Endothelial cell of umbilical vein (primary cell): Measurements from ENCODE around the gene MITF. TPM values are rescaled to one million over a fixed set of nuclear protein-coding genes. Genes with fewer than 3 reads are reported as not detected.

Experiments used
- BruUV-seq: library from RNA; stranded (reverse); fragments of 400-500 nt; replicated peaks from 2 replicates; lab custom pipeline; 2021; lab: Mats Ljungman, UMichigan
- CTCF ChIA-PET: fragments of 300-600, 350-600 bp; sonication (Branson Sonifier 250); formaldehyde crosslinking; loops from one replicate; lab custom pipeline; 2021; ENCODE audit warnings: antibody characterized with exemption, inconsistent platforms; lab: Charles Lee
- POLR2A ChIA-PET: fragments of 300-600, 350-600 bp; sonication (Branson Sonifier 250); formaldehyde crosslinking; loops from one replicate; lab custom pipeline; 2021; ENCODE audit warnings: antibody characterized with exemption, inconsistent platforms; lab: Charles Lee
- DNase-seq: peaks from one replicate; pipeline ENCODE4 v3.0.0-alpha.2; 2011; ENCODE audit warnings: low read depth, low spot score
- FAIRE-seq: peaks from 2 replicates; lab custom pipeline; 2011; peaks lifted over from hg19 to GRCh38; lab: Jason Lieb, UNC
- H2AFZ ChIP-seq: 2 replicates; pipeline ENCODE4 v1.6.0; 2012; ENCODE audit warnings: low read depth, low read length, control low read depth, inconsistent platforms
- H3K27ac ChIP-seq: 2 replicates; pipeline ENCODE4 v1.5.1; 2011; ENCODE audit warnings: low read depth, mild to moderate bottlenecking, control low read depth, low read length, moderate library complexity; ENCODE audit not compliant: insufficient read depth
- H3K27me3 ChIP-seq, 2 experiments: 2 replicates each; pipeline versions ENCODE4 v1.6.0 to v1.6.1; 2011; ENCODE audit warnings: low read length in 2 of 2, mixed read lengths in 1 of 2; ENCODE audit not compliant: control insufficient read depth in 2 of 2, insufficient read depth in 2 of 2
- H3K36me3 ChIP-seq, 2 experiments: 2 replicates in 1 of 2; 3 replicates in 1 of 2; pipeline ENCODE4 v1.5.1; 2011; ENCODE audit warnings: low read length in 2 of 2, mild to moderate bottlenecking in 1 of 2, moderate library complexity in 1 of 2; ENCODE audit not compliant: control insufficient read depth in 2 of 2, insufficient read depth in 2 of 2; ENCODE audit errors: extremely low read depth in 1 of 2
- H3K4me1 ChIP-seq: 3 replicates; pipeline ENCODE4 v1.5.1; 2011; ENCODE audit warnings: mild to moderate bottlenecking, low read length; ENCODE audit not compliant: control insufficient read depth, insufficient read depth; ENCODE audit errors: extremely low read depth
- H3K4me2 ChIP-seq: 2 replicates; pipeline ENCODE4 v1.6.1; 2011; ENCODE audit warnings: low read length, control low read depth, mixed read lengths; ENCODE audit not compliant: insufficient read depth
- H3K4me3 ChIP-seq, 3 experiments: fragments of 200-600 bp in 1 of 3; sonication (generic), shearing (Covaris generic) in 1 of 3; replicated peaks in 1 of 3; 2 replicates each; pipeline ENCODE4 v1.5.1; 2011 to 2016; ENCODE audit warnings: control low read depth in 3 of 3, low read length in 3 of 3, mild to moderate bottlenecking in 2 of 3, inconsistent platforms in 1 of 3, low read depth in 1 of 3, moderate library complexity in 1 of 3; ENCODE audit not compliant: insufficient read depth in 1 of 3
- H3K79me2 ChIP-seq: 2 replicates; pipeline ENCODE4 v1.6.0; 2012; ENCODE audit warnings: low read length, inconsistent platforms; ENCODE audit not compliant: control insufficient read depth, insufficient read depth
- H3K9ac ChIP-seq: replicated peaks from 2 replicates; pipeline ENCODE3; 2011; ENCODE audit warnings: low read length, control low read depth; ENCODE audit not compliant: insufficient read depth; ENCODE audit errors: extremely low read depth
- H3K9me1 ChIP-seq: replicated peaks from 3 replicates; pipeline ENCODE4 v1.6.0; 2011; ENCODE audit warnings: mild to moderate bottlenecking, low read length; ENCODE audit not compliant: control insufficient read depth, insufficient read depth; ENCODE audit errors: extremely low read depth
- H3K9me3 ChIP-seq: replicated peaks from 2 replicates; pipeline ENCODE4 v1.5.1; 2012; ENCODE audit warnings: low read length, inconsistent platforms; ENCODE audit not compliant: control insufficient read depth, insufficient read depth
- H4K20me1 ChIP-seq: replicated peaks from 2 replicates; pipeline ENCODE3; 2011; ENCODE audit warnings: mild to moderate bottlenecking, low read length; ENCODE audit not compliant: control insufficient read depth, insufficient read depth; ENCODE audit errors: extremely low read depth
- CTCF ChIP-seq, 2 donors: IDR thresholded peaks; 1 replicate in 1 of 2; 2 replicates in 1 of 2; pipeline ENCODE4 v1.5.1; 2011; ENCODE audit warnings: low read length in 2 of 2, mild to moderate bottlenecking in 2 of 2, moderate library complexity in 2 of 2, control low read depth in 1 of 2, inconsistent platforms in 1 of 2, low read depth in 1 of 2; ENCODE audit not compliant: insufficient read depth in 1 of 2; ENCODE audit errors: extremely low read depth in 1 of 2
- EZH2 ChIP-seq: IDR thresholded peaks from 2 replicates; pipeline ENCODE4 v1.6.1; 2012; ENCODE audit warnings: borderline replicate concordance, low read depth, mild to moderate bottlenecking, moderate library complexity, low read length, inconsistent platforms; ENCODE audit not compliant: severe bottlenecking
- FOS ChIP-seq: IDR thresholded peaks from 2 replicates; pipeline ENCODE4 v1.6.1; 2011; ENCODE audit warnings: mild to moderate bottlenecking, low read length, moderate library complexity, borderline replicate concordance; ENCODE audit not compliant: insufficient read depth
- GATA2 ChIP-seq: IDR thresholded peaks from 2 replicates; pipeline ENCODE4 v1.7.0; 2011; ENCODE audit warnings: low read depth, mild to moderate bottlenecking, moderate library complexity, mixed read lengths, low read length; ENCODE audit not compliant: insufficient read length, insufficient read depth
- JUN ChIP-seq: IDR thresholded peaks from 2 replicates; pipeline ENCODE4 v1.6.1; 2011; ENCODE audit warnings: borderline replicate concordance, low read depth; ENCODE audit not compliant: insufficient read length, insufficient read depth
- MYC ChIP-seq: IDR thresholded peaks from one replicate; pipeline ENCODE4 v1.6.1; 2011; ENCODE audit warnings: mild to moderate bottlenecking, low read depth, low read length
- POLR2A ChIP-seq: IDR thresholded peaks from 2 replicates; pipeline ENCODE4 v1.6.1; 2012; ENCODE audit warnings: low read depth, mild to moderate bottlenecking, control low read depth, low read length
- POLR2AphosphoS5 ChIP-seq: IDR thresholded peaks from 2 replicates; pipeline ENCODE4 v1.6.1; 2012; ENCODE audit warnings: low read depth, mild to moderate bottlenecking, control low read depth, low read length, moderate library complexity; ENCODE audit not compliant: insufficient read depth
- dilution Hi-C: fragments of 300-500 bp; cut with MboI; formaldehyde crosslinking; loops from one replicate; pipeline ENCODE4 v1.15.0; 2019; ENCODE audit warnings: low sequenced_read_pairs; ENCODE audit not compliant: extremely low pct_ligation_motif_present
- intact Hi-C: fragments of 100-400 bp; cut with micrococcal nuclease; formaldehyde crosslinking; loops from one replicate; pipeline ENCODE4 v1.10.0; 2022
- polyA plus RNA-seq, 4 experiments: library from polyadenylated mRNA; depleted of rRNA in 3 of 4; stranded (reverse) in 3 of 4; unstranded in 1 of 4; fragments of >200 nt; gene quantifications; 2 replicates each; pipeline versions ENCODE4 v1.2.1 to v1.2.3, GENCODE V29; 2011 to 2012; ENCODE audit warnings: missing spikeins in 1 of 4
- total RNA-seq: library from RNA; stranded (reverse); gene quantifications from 2 replicates; pipeline ENCODE4 v1.2.3, GENCODE V29; 2021
- TF ChIP-seq, protein P1 (sequence below): IDR thresholded peaks from 2 replicates; pipeline ENCODE4 v1.6.1; 2011; ENCODE audit not compliant: insufficient read depth, insufficient read length

MITF gene
- total and polyA plus RNA-seq, 2 donors (not counting 3 experiments of a cell fraction or from before 2014, with no cell fraction given) = 1.6 to 2.5 TPM

DNA sequence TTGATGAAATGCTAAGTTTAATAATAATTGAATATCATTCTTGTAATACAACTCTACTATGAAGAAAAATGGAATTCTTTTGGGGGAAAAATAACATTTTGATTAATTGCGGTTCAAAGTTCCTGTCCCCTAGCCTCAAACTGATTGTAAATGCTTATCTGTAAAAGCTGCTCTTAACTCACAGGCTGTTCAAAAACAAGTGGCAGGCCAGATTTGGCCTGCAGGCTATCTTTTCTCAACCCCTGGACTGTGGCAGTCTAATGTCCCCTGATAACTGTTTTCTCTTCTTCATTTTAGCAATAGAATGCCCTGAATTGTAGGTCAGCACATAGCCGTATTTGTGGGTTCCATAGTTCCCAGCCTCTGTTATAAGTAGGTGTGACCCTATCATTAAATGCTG lies 236.8 kb downstream of the MITF start:
- intact Hi-C loops = no loop called here
- H3K9me1 ChIP-seq = no peaks in the 10 kb centered on the region
- no peaks in the 10 kb centered on the region for H4K20me1 ChIP-seq
- H3K4me3 ChIP-seq = no peak overlapping the region
- no TSS peak for BruUV-seq
- FAIRE-seq (no peak), DNase-seq (no peak)
- no peaks in the 10 kb centered on the region for H3K9me3 ChIP-seq
- TF ChIP-seq FOS (no peak), MYC (no peak), EZH2 (no peak), GATA2 (no peak), POLR2A (no peak), CTCF (IDR thresholded peaks at IDR 0.05; ENCODE audit: extremely low read depth in 1 of 2, insufficient read depth in 1 of 2, low read depth in 1 of 2, low read length in 2 of 2) (no peak), POLR2AphosphoS5 (no peak), JUN (no peak)
- TF ChIP-seq, protein P1, sequence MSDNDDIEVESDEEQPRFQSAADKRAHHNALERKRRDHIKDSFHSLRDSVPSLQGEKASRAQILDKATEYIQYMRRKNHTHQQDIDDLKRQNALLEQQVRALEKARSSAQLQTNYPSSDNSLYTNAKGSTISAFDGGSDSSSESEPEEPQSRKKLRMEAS = no peak
- no peak overlapping the region for H3K27ac ChIP-seq
- no peaks in the 10 kb centered on the region for H3K79me2 ChIP-seq
- H3K4me2 ChIP-seq = no peak overlapping the region
- ChIA-PET CTCF (interaction anchor here (1.2 kb wide), 1 partner anchor 11 kb away, joined by 3 read pairs; no protein-coding TSS in a partner anchor), POLR2A (no interaction called here)
- no peak overlapping the region for H3K9ac ChIP-seq
- dilution Hi-C loops = no loop called here
- peaks cover 0 to 3% of the 10 kb centered on the region in 2 experiments for H3K27me3 ChIP-seq
- H3K4me1 ChIP-seq = no peaks in the 10 kb centered on the region
- no peaks in the 10 kb centered on the region for H3K36me3 ChIP-seq
- no peak overlapping the region for H2AFZ ChIP-seq
